Neural progenitor cell (in vitro differentiated cells): Measurements from ENCODE around the gene CARD8. TPM values are rescaled to one million over a fixed set of nuclear protein-coding genes. Genes with fewer than 3 reads are reported as not detected.

Experiments used
- DNase-seq: peaks from one replicate; pipeline ENCODE4 v3.0.0-alpha.2; 2016; ENCODE audit warnings: low spot score
- H2AFZ ChIP-seq: fragments of 200-600 bp; sonication (generic); replicated peaks from 2 replicates; pipeline ENCODE4 v1.6.1; 2016; ENCODE audit warnings: antibody characterized with exemption
- H3F3A ChIP-seq: fragments of 200-600 bp; sonication (generic); 2 replicates; pipeline ENCODE4 v1.6.1; 2016; ENCODE audit warnings: antibody characterized with exemption, low read depth
- H3K27ac ChIP-seq: fragments of 200-600 bp; sonication (generic); 2 replicates; pipeline ENCODE4 v1.5.1; 2016; ENCODE audit warnings: mild to moderate bottlenecking
- H3K27me3 ChIP-seq: fragments of 200-600 bp; sonication (generic); 2 replicates; pipeline ENCODE4 v1.6.1; 2016; ENCODE audit warnings: mild to moderate bottlenecking, moderate library complexity
- H3K36me3 ChIP-seq: fragments of 200-600 bp; sonication (generic); 2 replicates; pipeline ENCODE4 v1.5.1; 2016
- H3K4me1 ChIP-seq: fragments of 200-600 bp; sonication (generic); 2 replicates; pipeline ENCODE4 v1.6.1; 2016; ENCODE audit warnings: mixed run types
- H3K4me2 ChIP-seq: fragments of 200-600 bp; sonication (generic); 2 replicates; pipeline ENCODE4 v1.6.1; 2016
- H3K4me3 ChIP-seq: fragments of 200-600 bp; sonication (generic); 2 replicates; pipeline ENCODE4 v1.5.1; 2016
- H3K79me2 ChIP-seq: fragments of 200-600 bp; sonication (generic); 2 replicates; pipeline ENCODE4 v1.6.1; 2016; ENCODE audit warnings: low read depth
- H3K9ac ChIP-seq: fragments of 200-600 bp; sonication (generic); 2 replicates; pipeline ENCODE4 v1.6.1; 2016
- H3K9me3 ChIP-seq: fragments of 200-600 bp; sonication (generic); 2 replicates; pipeline ENCODE4 v1.5.1; 2016; ENCODE audit warnings: low read depth
- H4K20me1 ChIP-seq: fragments of 200-600 bp; sonication (generic); 2 replicates; pipeline ENCODE4 v1.6.1; 2016; ENCODE audit warnings: low read depth
- H3K27ac Mint-ChIP-seq: 3 replicates; pipeline ENCODE4 v1.8.0; 2021; ENCODE audit warnings: mixed read lengths
- H3K27me3 Mint-ChIP-seq: 2 replicates; pipeline ENCODE4 v1.8.0; 2022; ENCODE audit warnings: low read depth, mild to moderate bottlenecking, inconsistent platforms, moderate library complexity, mixed read lengths; ENCODE audit not compliant: insufficient read depth
- H3K36me3 Mint-ChIP-seq: 3 replicates; pipeline ENCODE4 v1.8.0; 2021; ENCODE audit warnings: mixed read lengths
- H3K4me1 Mint-ChIP-seq: 3 replicates; pipeline ENCODE4 v1.8.0; 2021; ENCODE audit warnings: mixed read lengths
- H3K4me3 Mint-ChIP-seq: 3 replicates; pipeline ENCODE4 v1.8.0; 2021; ENCODE audit warnings: mild to moderate bottlenecking, moderate library complexity, mixed read lengths
- H3K9me3 Mint-ChIP-seq: 3 replicates; pipeline ENCODE4 v1.8.0; 2020; ENCODE audit warnings: mixed read lengths
- EZH2 ChIP-seq: fragments of 200-600 bp; sonication (generic); IDR thresholded peaks from 2 replicates; pipeline ENCODE4 v1.6.1; 2017; ENCODE audit warnings: antibody characterized with exemption, mild to moderate bottlenecking, moderate library complexity
- EZH2phosphoT487 ChIP-seq: fragments of 200-600 bp; sonication (generic); IDR thresholded peaks from 2 replicates; pipeline ENCODE4 v1.6.1; 2017; ENCODE audit warnings: antibody characterized with exemption
- total RNA-seq: library from RNA; depleted of rRNA; stranded (reverse); fragments of >200 nt; gene quantifications from 2 replicates; pipeline ENCODE4 v1.2.3, GENCODE V29; 2015; ENCODE audit warnings: low replicate concordance
- TF ChIP-seq, protein P1 (sequence below): fragments of 200-600 bp; sonication (generic); IDR thresholded peaks from 2 replicates; pipeline ENCODE4 v1.5.1; 2017; ENCODE audit warnings: antibody characterized with exemption, mild to moderate bottlenecking

Gene CARD8
- total RNA-seq, 1 donor from 2014 or later, result 59.7 TPM

GRCh38 chr19:48290771-48291488, 35.2 kb upstream of the CARD8 start:
- Histone ChIP-seq H4K20me1 (no peaks in the 10 kb centered on the region), H2AFZ (peak overlapping the region; percentile 93), H3K27me3 (peaks cover 6% of the 10 kb centered on the region), H3K4me3 (peak overlapping the region; percentile 59), H3F3A (peaks cover 25% of the 10 kb centered on the region), H3K9ac (no peak overlapping the region), H3K4me2 (peak overlapping the region; percentile 89), H3K36me3 (peaks cover 7% of the 10 kb centered on the region), H3K27ac (no peak overlapping the region), H3K4me1 (peaks cover 8% of the 10 kb centered on the region), H3K79me2 (no peaks in the 10 kb centered on the region), H3K9me3 (no peaks in the 10 kb centered on the region)
- Mint-ChIP-seq H3K27me3 (peaks cover 2% of the 10 kb centered on the region), H3K36me3 (peaks cover 22% of the 10 kb centered on the region), H3K9me3 (peaks cover 5% of the 10 kb centered on the region), H3K4me1 (peaks cover 11% of the 10 kb centered on the region), H3K4me3 (peak overlapping the region; percentile 86), H3K27ac (no peak overlapping the region)
- TF ChIP-seq EZH2phosphoT487 (no peak), EZH2 (no peak)
- TF ChIP-seq, protein P1, sequence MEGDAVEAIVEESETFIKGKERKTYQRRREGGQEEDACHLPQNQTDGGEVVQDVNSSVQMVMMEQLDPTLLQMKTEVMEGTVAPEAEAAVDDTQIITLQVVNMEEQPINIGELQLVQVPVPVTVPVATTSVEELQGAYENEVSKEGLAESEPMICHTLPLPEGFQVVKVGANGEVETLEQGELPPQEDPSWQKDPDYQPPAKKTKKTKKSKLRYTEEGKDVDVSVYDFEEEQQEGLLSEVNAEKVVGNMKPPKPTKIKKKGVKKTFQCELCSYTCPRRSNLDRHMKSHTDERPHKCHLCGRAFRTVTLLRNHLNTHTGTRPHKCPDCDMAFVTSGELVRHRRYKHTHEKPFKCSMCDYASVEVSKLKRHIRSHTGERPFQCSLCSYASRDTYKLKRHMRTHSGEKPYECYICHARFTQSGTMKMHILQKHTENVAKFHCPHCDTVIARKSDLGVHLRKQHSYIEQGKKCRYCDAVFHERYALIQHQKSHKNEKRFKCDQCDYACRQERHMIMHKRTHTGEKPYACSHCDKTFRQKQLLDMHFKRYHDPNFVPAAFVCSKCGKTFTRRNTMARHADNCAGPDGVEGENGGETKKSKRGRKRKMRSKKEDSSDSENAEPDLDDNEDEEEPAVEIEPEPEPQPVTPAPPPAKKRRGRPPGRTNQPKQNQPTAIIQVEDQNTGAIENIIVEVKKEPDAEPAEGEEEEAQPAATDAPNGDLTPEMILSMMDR, result peak; percentile 95
- peak; percentile 88 for DNase-seq

- Histone ChIP-seq H3K36me3 (peaks cover 8% of the 10 kb centered on the region), H3K4me2 (peak overlapping the region; percentile 89), H2AFZ (peak overlapping the region; percentile 93), H3K9me3 (no peaks in the 10 kb centered on the region), H3K9ac (no peak overlapping the region), H3F3A (peaks cover 25% of the 10 kb centered on the region), H3K4me1 (peaks cover 8% of the 10 kb centered on the region), H4K20me1 (no peaks in the 10 kb centered on the region), H3K27me3 (peaks cover 6% of the 10 kb centered on the region), H3K4me3 (peak overlapping the region; percentile 59), H3K79me2 (no peaks in the 10 kb centered on the region), H3K27ac (no peak overlapping the region)
- TF ChIP-seq, protein P1, result peak; percentile 53
- no peak for TF ChIP-seq EZH2phosphoT487
- H3K27ac Mint-ChIP-seq, result no peak overlapping the region
- DNase-seq, result peak; percentile 80
- peaks cover 27% of the 10 kb centered on the region for H3K36me3 Mint-ChIP-seq
- H3K4me3 Mint-ChIP-seq, result peak overlapping the region; percentile 35
- peaks cover 6% of the 10 kb centered on the region for H3K9me3 Mint-ChIP-seq
- H3K27me3 Mint-ChIP-seq, result peaks cover 2% of the 10 kb centered on the region
- peaks cover 7% of the 10 kb centered on the region for H3K4me1 Mint-ChIP-seq
Measured at GRCh38 chr19:48290401-48290770, 34.7 kb upstream of the CARD8 start.

DNA sequence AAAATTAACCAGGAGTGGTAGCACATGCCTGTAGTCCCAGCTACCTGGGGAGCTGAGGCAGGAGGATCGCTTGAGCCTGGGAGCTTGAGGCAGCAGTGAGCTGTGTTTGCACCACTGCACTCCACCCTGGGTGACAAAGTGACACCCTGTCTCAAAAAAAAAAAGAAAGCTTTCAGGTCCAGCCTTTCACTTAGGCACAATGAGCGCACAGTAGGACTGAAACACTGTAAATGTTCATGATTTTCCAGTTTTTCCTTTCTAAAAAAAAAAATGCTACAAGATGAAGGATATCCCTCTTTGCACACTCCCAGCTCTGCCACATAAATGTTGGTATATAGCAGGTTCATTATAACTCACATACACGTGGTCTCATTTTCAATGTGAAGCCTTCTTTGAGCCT, 32.0 kb upstream of the CARD8 start:
- Mint-ChIP-seq H3K4me3 (no peak overlapping the region), H3K36me3 (peaks cover 48% of the 10 kb centered on the region), H3K9me3 (peaks cover 11% of the 10 kb centered on the region), H3K27ac (no peak overlapping the region), H3K4me1 (peaks cover 8% of the 10 kb centered on the region), H3K27me3 (no peaks in the 10 kb centered on the region)
- TF ChIP-seq EZH2 (no peak), EZH2phosphoT487 (no peak)
- TF ChIP-seq, protein P1, result no peak
- H3K27me3 ChIP-seq, result peaks cover 6% of the 10 kb centered on the region
- peaks cover 25% of the 10 kb centered on the region for H3F3A ChIP-seq
- no peak for DNase-seq
- H3K4me2 ChIP-seq, result no peak overlapping the region
- H4K20me1 ChIP-seq, result no peaks in the 10 kb centered on the region
- no peak overlapping the region for H3K9ac ChIP-seq
- no peak overlapping the region for H3K4me3 ChIP-seq
- H3K4me1 ChIP-seq, result peaks cover 8% of the 10 kb centered on the region
- H2AFZ ChIP-seq, result no peak overlapping the region
- H3K9me3 ChIP-seq, result no peaks in the 10 kb centered on the region
- no peak overlapping the region for H3K27ac ChIP-seq
- peaks cover 8% of the 10 kb centered on the region for H3K36me3 ChIP-seq
- H3K79me2 ChIP-seq, result no peaks in the 10 kb centered on the region
